Common myeloid progenitor, CD34-positive (primary cell): Measurements from ENCODE around the gene SLC28A1.

Experiments
- CTCF ChIA-PET: fragments of 350-600 bp; sonication (Branson Sonifier 250); formaldehyde crosslinking; loops from one replicate; lab custom pipeline; 2021; ENCODE audit warnings: antibody characterized with exemption; lab: Charles Lee
- POLR2A ChIA-PET: fragments of 350-600 bp; sonication (Branson Sonifier 250); formaldehyde crosslinking; loops from one replicate; lab custom pipeline; 2021; ENCODE audit warnings: antibody characterized with exemption; lab: Charles Lee
- DNase-seq, 3 donors: peaks; one replicate each; pipeline versions ENCODE4 v3.0.0 to v3.0.0-alpha.2; 2013
- H3K27ac ChIP-seq, 2 experiments: 1 replicate in 1 of 2; 2 replicates in 1 of 2; pipeline ENCODE4 v1.7.0; 2013; ENCODE audit warnings: inconsistent platforms in 2 of 2, low read length in 2 of 2, mild to moderate bottlenecking in 2 of 2, low read depth in 1 of 2, moderate library complexity in 1 of 2; ENCODE audit not compliant: severe bottlenecking in 2 of 2, insufficient read depth in 1 of 2, poor library complexity in 1 of 2
- H3K27me3 ChIP-seq, 5 experiments: replicated peaks in 2 of 5; 1 replicate in 3 of 5; 2 replicates in 2 of 5; pipeline versions ENCODE4 v1.6.1 to v1.7.0; 2013; ENCODE audit warnings: low read length in 4 of 5, mild to moderate bottlenecking in 2 of 5, moderate library complexity in 2 of 5, inconsistent platforms in 1 of 5; ENCODE audit not compliant: insufficient read depth in 5 of 5, control insufficient read depth in 4 of 5
- H3K36me3 ChIP-seq, 4 experiments: 1 replicate in 2 of 4; 2 replicates in 2 of 4; pipeline versions ENCODE4 v1.6.1 to v1.7.0; 2013; ENCODE audit warnings: low read length in 3 of 4, control low read depth in 1 of 4, mild to moderate bottlenecking in 1 of 4; ENCODE audit not compliant: control insufficient read depth in 4 of 4, insufficient read depth in 4 of 4
- H3K4me1 ChIP-seq, 4 experiments: 1 replicate in 3 of 4; 2 replicates in 1 of 4; pipeline versions ENCODE4 v1.6.1 to v1.7.1; 2013; ENCODE audit warnings: low read length in 3 of 4, mild to moderate bottlenecking in 3 of 4, control low read depth in 1 of 4, inconsistent platforms in 1 of 4, moderate library complexity in 1 of 4; ENCODE audit not compliant: control insufficient read depth in 4 of 4, insufficient read depth in 4 of 4; ENCODE audit errors: control extremely low read depth in 1 of 4
- H3K4me3 ChIP-seq, 7 experiments: 1 replicate in 4 of 7; 2 replicates in 3 of 7; pipeline versions ENCODE4 v1.5.1 to v1.7.0; 2013; ENCODE audit warnings: mild to moderate bottlenecking in 7 of 7, low read length in 6 of 7, moderate library complexity in 6 of 7, inconsistent platforms in 2 of 7, low read depth in 2 of 7, control low read depth in 1 of 7; ENCODE audit not compliant: insufficient read depth in 4 of 7, control insufficient read depth in 1 of 7; ENCODE audit errors: extremely low read depth in 1 of 7
- H3K9me3 ChIP-seq, 5 experiments: 1 replicate in 4 of 5; 2 replicates in 1 of 5; pipeline versions ENCODE4 v1.6.1 to v1.7.1; 2013; ENCODE audit warnings: low read length in 4 of 5, mild to moderate bottlenecking in 2 of 5, inconsistent platforms in 1 of 5, low read depth in 1 of 5, moderate library complexity in 1 of 5; ENCODE audit not compliant: control insufficient read depth in 4 of 5, insufficient read depth in 2 of 5; ENCODE audit errors: control extremely low read depth in 1 of 5
- WGBS: methylation state at CpG from one replicate; pipeline ENCODE4 v1.1.5; 2013; ENCODE audit not compliant: insufficient coverage; 5-methylcytosine and 5-hydroxymethylcytosine counted together

SLC28A1 gene

GRCh38 chr15:84909029-84909428 lies 24.6 kb downstream of the SLC28A1 start:
- POLR2A ChIA-PET: no interaction called here
- Histone ChIP-seq H3K27ac (no peak overlapping the region), H3K4me1 (no peaks in the 10 kb centered on the region), H3K27me3 (no peaks in the 10 kb centered on the region), H3K36me3 (no peaks in the 10 kb centered on the region), H3K9me3 (no peaks in the 10 kb centered on the region), H3K4me3 (no peak overlapping the region)
- 100% methylated on average over 1 of the region's 3 CpGs for WGBS
- CTCF ChIA-PET: interaction anchor here (1.1 kb wide), 2 partner anchors 17 to 22 kb away, joined by 3 to 4 read pairs; no protein-coding TSS in a partner anchor
- DNase-seq: no peak

DNA sequence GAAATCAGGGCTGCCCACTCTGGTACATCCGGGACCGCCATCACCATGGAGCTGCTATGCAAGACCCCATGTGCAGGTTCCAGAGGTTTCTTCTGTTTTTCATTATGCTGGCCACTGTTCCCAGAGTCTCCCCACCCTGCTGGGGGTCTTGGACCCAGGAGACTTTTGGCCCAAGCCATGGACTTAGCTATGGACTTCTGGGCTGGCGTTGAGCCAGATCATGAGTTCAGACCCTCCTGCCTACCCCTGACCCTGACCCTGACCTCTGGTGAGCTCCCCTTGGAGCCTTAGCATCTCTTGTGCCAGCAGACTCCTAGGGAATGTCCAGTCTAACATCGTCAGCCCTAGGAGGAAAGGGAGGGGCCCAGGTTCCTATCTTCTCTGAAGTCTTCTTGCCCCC lies 25.3 kb downstream of the SLC28A1 start:
- peaks cover 1 to 6% (median 6%) of the 10 kb centered on the region in 4 experiments for H3K4me1 ChIP-seq
- no peaks in the 10 kb centered on the region for H3K9me3 ChIP-seq
- POLR2A ChIA-PET: no interaction called here
- no peak overlapping the region for H3K27ac ChIP-seq
- no peaks in the 10 kb centered on the region for H3K36me3 ChIP-seq
- no peak for DNase-seq
- H3K27me3 ChIP-seq: no peaks in the 10 kb centered on the region
- H3K4me3 ChIP-seq: no peak overlapping the region
- WGBS: 100% methylated on average over 4 of the region's 4 CpGs
- CTCF ChIA-PET: interaction anchor here (1.1 kb wide), 1 partner anchor 16 kb away, joined by 4 read pairs; no protein-coding TSS in a partner anchor

DNA sequence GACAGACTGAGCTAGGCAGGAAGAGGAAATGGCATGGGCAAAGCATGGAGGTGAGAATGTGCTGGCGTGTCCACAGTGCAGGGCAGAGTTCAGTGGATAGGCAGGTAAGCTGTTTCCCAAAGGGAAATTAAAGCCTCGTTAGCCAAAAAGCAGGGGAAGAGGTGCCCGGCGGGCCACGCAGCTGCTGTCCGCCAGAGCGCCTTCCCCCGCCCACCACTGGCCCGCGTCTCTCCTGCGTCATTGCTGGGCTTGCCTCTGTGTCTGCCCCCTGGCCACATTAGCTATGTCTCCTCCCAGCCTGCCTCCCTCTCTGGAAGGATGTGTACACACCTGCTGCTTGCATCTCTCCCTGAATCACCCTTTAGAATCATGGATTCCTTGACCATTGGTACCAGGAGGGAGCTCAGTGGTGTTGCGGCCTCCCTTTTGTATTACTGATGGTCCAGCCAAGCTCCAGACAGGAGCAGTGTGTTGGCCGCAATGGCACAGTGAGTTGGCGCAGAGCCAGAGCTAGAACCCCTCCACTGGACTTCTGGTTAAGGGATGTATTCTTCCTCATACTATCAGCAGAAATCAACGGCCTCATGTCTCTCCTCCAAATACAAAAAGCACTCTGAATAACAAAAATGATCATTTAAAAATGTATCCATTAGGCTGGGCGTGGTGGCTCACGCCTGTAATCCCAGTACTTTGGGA lies 26.6 kb downstream of the SLC28A1 start:
- H3K9me3 ChIP-seq: no peaks in the 10 kb centered on the region
- no peaks in the 10 kb centered on the region for H3K27me3 ChIP-seq
- no peaks in the 10 kb centered on the region for H3K36me3 ChIP-seq
- no peak overlapping the region for H3K27ac ChIP-seq
- no peak for DNase-seq
- 98% methylated on average over 11 of the region's 17 CpGs for WGBS
- ChIA-PET CTCF (no interaction called here), POLR2A (no interaction called here)
- H3K4me3 ChIP-seq: no peak overlapping the region
- H3K4me1 ChIP-seq: peaks cover 1 to 16% (median 13%) of the 10 kb centered on the region in 4 experiments

DNA sequence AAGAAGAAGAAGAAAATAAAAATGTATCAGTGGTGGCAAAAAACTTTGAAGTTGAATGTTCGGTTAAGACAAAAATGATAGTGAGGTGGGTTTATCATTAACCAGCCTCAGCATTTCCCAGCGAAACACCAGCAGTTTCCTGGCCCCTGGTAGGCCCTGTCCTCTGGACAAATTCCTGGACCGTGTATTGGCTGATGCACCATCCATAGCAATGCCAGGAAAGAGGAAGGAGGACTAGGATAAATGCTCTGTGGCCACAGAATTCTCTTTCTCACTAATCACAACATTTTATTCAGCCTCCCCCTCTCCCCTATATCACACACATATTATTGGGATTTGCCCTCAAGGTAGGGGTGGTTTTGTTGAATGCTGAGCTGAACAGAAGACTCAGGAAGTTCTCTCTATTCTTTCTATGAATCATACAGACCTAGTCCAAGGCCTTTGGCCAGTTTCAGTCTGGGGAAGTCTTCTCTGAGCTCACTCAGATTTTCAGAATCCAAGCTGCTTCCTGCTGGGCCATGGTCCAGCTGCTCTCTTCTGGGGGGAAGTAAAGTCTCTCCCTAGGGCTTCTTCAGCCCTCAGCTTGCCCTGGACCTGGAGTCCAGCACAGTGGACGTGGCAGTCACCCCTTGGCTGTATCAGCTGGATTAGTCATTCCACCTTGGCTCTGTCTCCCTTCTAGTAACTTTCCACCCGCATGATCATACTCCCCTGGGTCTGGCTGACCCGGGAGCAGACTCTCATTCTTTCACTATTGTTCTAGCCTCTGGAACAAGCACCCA lies 27.6 kb downstream of the SLC28A1 start:
- WGBS: 96% methylated on average over 4 of the region's 6 CpGs
- DNase-seq: peak in 1 of 3 donors; percentile 12
- H3K4me1 ChIP-seq: peaks cover 1 to 16% (median 13%) of the 10 kb centered on the region in 4 experiments

DNA sequence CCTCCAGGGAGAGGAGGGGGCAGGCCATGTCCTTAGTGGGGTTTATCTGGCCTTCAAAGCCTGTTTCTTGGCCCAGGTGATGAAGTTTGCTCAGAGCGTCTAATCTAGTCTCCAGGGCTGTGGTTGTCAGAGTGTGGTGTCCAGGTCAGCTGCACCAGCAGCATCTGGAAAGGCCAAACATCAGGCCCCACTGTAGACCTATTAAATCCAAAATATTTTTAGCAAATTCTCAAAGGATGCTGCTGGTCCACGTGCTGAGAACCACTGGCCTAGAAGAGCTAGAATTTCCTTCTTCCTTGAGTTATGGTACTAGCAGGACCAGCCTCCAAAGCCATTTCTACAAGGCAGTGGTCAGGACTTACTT lies 28.9 kb downstream of the SLC28A1 start:
- H3K27me3 ChIP-seq: no peaks in the 10 kb centered on the region
- no peaks in the 10 kb centered on the region for H3K36me3 ChIP-seq
- ChIA-PET CTCF (no interaction called here), POLR2A (no interaction called here)
- H3K9me3 ChIP-seq: no peaks in the 10 kb centered on the region
- H3K4me3 ChIP-seq: no peak overlapping the region
- H3K27ac ChIP-seq: no peak overlapping the region
- 100% methylated on average over 2 of the region's 2 CpGs for WGBS
- H3K4me1 ChIP-seq: peaks cover 1 to 16% (median 13%) of the 10 kb centered on the region in 4 experiments
- DNase-seq: no peak

More for the DNA sequence above, 27.6 kb downstream of the SLC28A1 start:
- no peak overlapping the region for H3K27ac ChIP-seq
- H3K4me3 ChIP-seq: no peak overlapping the region
- H3K36me3 ChIP-seq: no peaks in the 10 kb centered on the region
- H3K9me3 ChIP-seq: no peaks in the 10 kb centered on the region
- H3K27me3 ChIP-seq: no peaks in the 10 kb centered on the region
- ChIA-PET POLR2A (no interaction called here), CTCF (no interaction called here)

DNA sequence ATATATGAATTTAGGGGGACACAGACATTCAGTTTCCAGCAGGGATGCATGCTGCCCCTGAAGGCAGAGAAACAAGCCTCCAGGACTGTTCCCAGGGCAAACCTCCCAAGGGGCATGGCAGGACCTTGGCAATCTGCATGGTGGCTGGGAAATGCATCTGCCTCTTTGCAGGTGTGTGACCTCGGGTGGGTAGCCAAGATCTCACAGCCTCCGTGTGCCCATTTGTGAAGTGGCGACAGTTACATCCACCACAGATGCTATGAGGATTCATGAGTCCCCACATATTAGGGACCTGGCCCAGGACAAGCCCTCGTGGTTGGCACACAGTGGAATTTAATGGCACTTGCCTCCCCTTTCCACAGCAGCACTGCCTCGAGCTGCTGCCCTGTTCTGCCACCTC lies 29.9 kb downstream of the SLC28A1 start:
- POLR2A ChIA-PET: no interaction called here
- 56% methylated on average over 5 of the region's 5 CpGs for WGBS
- no peak overlapping the region for H3K4me3 ChIP-seq
- H3K9me3 ChIP-seq: no peaks in the 10 kb centered on the region
- no peaks in the 10 kb centered on the region for H3K27me3 ChIP-seq
- H3K27ac ChIP-seq: no peak overlapping the region
- H3K36me3 ChIP-seq: no peaks in the 10 kb centered on the region
- DNase-seq: peak in 2 of 3 donors; percentile 33 to 50
- peaks cover 1 to 16% (median 13%) of the 10 kb centered on the region in 4 experiments for H3K4me1 ChIP-seq
- CTCF ChIA-PET: interaction anchor here (0.7 kb wide), 1 partner anchor 14 kb away, joined by 3 read pairs; no protein-coding TSS in a partner anchor
